ENCODE measurements around the gene RIF1.

RIF1 gene, protein sequence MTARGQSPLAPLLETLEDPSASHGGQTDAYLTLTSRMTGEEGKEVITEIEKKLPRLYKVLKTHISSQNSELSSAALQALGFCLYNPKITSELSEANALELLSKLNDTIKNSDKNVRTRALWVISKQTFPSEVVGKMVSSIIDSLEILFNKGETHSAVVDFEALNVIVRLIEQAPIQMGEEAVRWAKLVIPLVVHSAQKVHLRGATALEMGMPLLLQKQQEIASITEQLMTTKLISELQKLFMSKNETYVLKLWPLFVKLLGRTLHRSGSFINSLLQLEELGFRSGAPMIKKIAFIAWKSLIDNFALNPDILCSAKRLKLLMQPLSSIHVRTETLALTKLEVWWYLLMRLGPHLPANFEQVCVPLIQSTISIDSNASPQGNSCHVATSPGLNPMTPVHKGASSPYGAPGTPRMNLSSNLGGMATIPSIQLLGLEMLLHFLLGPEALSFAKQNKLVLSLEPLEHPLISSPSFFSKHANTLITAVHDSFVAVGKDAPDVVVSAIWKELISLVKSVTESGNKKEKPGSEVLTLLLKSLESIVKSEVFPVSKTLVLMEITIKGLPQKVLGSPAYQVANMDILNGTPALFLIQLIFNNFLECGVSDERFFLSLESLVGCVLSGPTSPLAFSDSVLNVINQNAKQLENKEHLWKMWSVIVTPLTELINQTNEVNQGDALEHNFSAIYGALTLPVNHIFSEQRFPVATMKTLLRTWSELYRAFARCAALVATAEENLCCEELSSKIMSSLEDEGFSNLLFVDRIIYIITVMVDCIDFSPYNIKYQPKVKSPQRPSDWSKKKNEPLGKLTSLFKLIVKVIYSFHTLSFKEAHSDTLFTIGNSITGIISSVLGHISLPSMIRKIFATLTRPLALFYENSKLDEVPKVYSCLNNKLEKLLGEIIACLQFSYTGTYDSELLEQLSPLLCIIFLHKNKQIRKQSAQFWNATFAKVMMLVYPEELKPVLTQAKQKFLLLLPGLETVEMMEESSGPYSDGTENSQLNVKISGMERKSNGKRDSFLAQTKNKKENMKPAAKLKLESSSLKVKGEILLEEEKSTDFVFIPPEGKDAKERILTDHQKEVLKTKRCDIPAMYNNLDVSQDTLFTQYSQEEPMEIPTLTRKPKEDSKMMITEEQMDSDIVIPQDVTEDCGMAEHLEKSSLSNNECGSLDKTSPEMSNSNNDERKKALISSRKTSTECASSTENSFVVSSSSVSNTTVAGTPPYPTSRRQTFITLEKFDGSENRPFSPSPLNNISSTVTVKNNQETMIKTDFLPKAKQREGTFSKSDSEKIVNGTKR (N-terminal part only)

DNA sequence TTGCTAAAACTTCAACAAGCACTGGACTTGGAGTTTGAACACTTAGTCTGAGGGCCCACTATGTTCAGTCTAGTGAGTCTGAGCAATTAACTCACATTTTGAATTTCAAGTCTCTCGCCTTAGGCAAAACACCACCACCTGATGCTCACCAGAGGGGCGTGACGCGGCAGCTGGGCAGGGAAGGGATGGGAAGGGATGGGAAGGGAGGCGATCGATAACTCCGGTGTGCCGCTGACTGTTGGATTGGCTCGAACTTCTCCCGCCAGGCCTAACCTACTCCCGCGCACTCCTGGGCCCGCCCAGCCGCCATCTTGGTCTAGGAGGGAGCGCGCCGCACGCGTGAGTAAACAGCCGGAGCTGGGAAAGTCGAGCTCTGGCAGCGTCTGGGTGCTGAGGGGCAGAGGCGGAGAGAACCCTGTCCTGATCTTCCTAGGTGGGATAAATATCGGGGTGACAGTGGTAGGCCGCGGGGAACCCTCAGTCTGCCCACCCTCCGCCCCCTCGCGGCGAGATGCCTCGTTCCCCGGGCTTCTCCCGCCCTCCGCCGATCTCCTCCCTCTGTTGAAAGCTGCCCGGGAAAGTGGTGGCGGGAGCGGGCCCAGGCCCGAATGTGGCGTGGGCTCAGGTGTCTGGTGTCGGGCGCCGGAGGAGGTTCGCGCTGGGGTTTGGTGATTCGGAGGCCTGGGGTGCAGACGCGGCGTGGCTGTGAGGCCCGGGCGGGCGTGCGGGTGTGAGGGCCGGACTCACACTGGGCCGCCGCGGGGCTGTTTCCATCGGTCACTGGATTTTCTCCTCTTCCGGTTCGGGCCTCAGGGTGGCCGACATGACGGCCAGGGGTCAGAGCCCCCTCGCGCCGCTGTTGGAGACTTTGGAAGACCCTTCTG, at the start of gene RIF1:
Gene RIF1, plus strand, starts transcription at position 302 of the 884 bp plus-strand sequence. Its CDS starts 522 bp downstream, at position 824.
- in situ Hi-C loops (cut with HindIII; ENCODE audit: low sequenced_read_pairs) = no loop called here

DNA sequence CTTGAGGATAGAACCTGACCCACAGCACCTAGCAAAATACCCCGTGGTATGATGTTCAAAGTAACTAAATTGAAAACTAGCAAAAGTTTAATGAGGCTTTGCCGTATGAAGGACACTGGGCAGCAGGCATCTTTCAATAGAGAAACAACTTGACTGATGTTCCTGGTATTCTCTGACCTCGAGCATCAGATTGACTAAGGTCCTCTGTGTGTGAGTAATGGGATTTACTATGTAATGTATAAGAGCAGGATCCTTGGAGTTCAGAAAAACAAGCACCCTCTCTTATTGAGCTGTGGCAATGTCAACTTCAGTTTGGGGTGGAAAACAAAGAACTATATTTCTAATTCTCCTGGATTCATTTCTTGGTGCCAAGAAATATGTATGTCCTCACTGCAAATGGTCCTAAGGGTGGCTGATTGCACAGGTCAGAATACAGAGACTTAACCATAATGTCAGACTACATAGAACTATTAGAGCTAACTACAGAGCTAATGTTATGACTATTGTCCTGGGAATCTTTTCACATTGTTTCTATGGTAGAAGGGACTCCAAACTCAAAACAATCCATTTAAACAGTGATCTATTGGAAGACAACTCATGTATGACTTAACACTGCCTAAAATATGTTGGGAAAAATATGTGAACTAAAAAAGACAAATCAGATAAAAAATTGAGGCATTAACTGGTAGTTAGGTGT, 47.9 kb upstream of the RIF1 start:
- in situ Hi-C loops (cut with HindIII; ENCODE audit: low sequenced_read_pairs) = loop anchor here (5.0 kb wide), 1 partner anchor 80 kb away; no protein-coding TSS in a partner anchor

DNA sequence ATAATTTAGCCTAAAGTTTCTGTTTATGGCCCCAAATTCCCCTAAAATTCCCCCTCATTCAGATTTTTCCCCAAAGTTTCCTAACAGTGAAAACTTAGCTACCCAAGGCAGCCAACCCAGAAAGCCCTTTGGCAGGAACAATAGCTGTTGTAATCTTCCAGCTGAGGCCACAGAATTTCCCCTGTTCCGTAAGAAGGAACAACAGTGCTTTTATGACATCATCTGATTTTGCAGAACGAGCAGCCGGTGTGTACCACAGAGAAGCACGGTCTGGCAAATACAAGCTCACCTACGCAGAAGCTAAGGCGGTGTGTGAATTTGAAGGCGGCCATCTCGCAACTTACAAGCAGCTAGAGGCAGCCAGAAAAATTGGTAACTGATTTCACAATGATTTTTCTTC, 46.0 kb upstream of the RIF1 start:
- in situ Hi-C loops (cut with HindIII; ENCODE audit: low sequenced_read_pairs) = loop anchor here (5.0 kb wide), 1 partner anchor 81 kb away; no protein-coding TSS in a partner anchor

DNA sequence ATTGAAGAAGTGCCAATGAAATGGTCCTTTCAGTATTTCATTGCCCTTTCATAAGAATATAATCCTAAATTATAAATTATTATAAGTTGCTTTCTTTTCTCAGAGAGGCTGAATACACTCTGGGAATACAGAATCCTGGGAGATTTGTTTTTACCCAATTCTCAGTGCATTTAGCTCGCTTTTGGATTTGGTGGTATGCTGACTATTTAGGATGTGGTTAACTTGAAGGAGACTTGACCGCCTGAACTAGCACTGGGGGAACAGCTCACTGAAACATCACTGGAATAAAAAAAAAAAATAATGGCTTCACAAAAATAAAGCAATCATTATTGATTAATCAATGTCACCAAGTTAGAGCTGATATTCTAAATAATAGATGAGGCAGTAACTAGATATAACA, 42.1 kb upstream of the RIF1 start:
- in situ Hi-C loops (cut with HindIII; ENCODE audit: low sequenced_read_pairs) = no loop called here

DNA sequence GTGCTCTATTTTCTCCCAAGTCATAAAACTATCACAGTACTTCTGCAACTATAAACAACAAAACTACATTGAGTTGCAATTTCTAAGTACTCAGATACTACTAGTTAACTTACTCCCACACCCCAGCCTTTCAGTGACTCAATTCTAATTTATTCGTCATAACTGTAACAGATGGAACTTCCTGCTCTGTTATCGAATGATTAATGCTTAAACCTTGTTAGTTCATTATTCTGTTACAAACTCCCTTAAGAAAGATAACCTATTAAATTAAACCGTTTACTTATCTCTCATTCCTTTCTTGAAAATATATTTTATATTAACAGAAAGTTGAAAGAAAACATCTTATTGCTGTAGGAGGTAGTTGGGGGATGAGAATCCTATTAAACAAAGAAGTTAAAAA, 35.3 kb upstream of the RIF1 start:
- in situ Hi-C loops (cut with HindIII; ENCODE audit: low sequenced_read_pairs) = no loop called here

DNA sequence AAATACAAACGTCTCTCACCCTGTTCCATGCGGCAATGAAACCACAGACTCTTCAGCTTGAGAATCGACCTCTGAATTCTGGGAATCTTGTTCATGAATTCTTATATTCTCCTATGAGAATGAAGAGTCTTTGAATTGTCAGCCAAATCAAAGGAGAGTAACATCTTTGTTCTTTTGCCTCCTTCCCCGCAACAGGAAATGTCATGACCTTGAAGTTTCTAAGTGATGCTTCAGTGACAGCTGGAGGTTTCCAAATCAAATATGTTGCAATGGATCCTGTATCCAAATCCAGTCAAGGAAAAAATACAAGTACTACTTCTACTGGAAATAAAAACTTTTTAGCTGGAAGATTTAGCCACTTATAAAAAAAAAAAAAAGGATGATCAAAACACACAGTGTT, 30.5 kb upstream of the RIF1 start:
- in situ Hi-C loops (cut with HindIII; ENCODE audit: low sequenced_read_pairs) = no loop called here

DNA sequence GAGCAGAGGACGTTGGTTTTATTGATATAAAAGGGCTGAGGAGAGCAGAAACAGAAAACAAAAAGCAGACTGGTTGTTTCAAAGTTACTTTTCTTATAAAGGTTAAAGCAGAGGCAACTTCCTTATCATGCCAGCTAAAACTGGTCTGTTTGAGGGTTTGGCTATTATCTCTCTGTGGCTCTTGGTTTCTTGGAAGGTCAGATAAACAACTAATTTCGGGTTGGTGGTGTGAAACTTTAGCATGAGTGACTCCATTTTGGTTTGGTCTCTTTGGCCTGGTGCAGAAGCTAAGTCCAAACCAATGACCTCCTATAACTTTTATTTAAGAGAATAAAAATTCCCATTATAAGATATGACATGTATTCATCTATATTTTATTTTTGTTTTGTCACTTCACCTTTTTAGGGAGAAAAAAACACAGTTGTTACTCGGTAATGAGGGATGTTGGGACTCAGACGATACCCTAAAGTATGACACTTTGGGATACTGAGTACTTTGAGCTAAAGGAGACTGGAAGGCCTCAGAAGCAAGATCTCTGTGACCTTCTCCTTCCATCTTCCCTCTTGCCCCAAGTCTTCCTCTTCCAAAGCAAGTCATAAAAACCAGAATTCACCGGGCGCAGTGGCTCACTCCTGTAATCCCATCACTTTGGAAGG, 29.0 kb upstream of the RIF1 start:
- in situ Hi-C loops (cut with HindIII; ENCODE audit: low sequenced_read_pairs) = no loop called here

DNA sequence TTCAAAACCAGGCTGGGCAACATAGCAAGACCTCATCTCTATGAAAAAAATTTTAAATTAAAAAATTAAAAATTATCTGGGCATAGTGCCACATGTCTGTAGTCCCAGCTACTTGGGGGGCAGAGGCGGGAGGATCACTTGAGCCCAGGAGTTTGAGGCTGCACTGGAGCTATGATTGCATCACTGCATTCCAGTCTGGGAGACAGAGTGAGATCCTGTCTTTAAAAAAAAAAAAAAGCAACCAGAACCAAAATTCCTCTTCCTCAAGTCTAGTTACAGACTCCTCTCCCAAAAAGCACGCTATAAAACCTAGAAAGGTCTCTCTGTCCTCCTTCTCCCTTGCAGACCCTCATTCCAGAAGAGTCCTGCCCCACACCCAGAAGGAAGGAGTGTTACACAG, 28.4 kb upstream of the RIF1 start:
- in situ Hi-C loops (cut with HindIII; ENCODE audit: low sequenced_read_pairs) = no loop called here

DNA sequence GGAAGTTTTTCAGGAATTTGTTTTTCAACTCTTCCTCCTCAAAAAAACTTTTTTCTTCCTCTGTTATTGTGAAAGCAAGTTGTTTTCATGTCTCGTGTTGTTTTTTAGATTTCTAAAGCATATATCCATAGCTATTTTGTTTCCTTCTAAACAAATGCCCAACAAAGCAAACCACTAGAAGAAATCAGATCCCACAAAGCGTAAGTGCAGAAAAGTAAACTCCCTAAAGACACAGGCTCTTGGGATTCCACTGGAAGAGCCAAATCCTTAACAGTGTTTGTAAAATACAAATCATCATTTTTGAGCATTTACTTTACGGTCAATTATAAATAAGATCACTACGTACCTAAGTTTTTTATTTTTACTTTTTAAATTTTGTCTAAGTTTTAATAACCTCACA, 21.7 kb upstream of the RIF1 start:
- in situ Hi-C loops (cut with HindIII; ENCODE audit: low sequenced_read_pairs) = no loop called here

DNA sequence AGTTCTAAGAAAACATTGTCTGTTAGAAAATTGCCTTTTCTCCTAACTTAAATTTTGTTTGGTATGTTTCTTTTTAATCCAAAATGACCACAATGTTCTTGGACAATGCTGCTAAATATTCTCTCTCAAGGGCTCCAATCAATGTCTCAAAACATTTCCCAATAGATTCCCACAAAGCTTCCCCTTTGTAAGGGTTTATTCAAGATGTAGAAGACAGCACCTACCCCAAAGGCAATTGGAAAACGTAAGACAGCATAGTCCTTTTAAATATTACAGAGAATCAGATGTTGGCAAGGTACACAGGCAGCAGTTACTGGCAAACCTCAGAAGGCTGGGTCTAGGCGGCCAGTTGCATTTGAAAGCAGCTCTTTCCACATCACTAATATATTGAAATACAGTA, 18.3 kb upstream of the RIF1 start:
- in situ Hi-C loops (cut with HindIII; ENCODE audit: low sequenced_read_pairs) = no loop called here

DNA sequence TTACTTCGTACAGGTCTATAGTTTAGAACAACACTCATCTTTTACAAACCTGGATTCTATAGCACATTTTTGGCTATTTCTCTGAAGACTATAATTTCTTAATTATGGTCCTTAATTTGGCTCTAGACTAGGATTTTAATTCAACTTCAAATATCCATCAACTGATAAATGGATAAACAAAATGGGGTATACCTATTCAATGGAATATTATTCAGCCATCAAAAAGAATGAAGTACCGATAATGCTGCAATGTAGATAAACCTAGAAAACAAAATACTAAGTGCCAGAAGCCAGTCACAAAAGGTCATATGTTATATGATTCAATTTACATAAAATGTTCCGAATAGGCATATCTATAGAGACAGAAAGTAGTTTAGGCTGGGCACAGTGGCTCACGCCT, 15.2 kb upstream of the RIF1 start:
- in situ Hi-C loops (cut with HindIII; ENCODE audit: low sequenced_read_pairs) = no loop called here

DNA sequence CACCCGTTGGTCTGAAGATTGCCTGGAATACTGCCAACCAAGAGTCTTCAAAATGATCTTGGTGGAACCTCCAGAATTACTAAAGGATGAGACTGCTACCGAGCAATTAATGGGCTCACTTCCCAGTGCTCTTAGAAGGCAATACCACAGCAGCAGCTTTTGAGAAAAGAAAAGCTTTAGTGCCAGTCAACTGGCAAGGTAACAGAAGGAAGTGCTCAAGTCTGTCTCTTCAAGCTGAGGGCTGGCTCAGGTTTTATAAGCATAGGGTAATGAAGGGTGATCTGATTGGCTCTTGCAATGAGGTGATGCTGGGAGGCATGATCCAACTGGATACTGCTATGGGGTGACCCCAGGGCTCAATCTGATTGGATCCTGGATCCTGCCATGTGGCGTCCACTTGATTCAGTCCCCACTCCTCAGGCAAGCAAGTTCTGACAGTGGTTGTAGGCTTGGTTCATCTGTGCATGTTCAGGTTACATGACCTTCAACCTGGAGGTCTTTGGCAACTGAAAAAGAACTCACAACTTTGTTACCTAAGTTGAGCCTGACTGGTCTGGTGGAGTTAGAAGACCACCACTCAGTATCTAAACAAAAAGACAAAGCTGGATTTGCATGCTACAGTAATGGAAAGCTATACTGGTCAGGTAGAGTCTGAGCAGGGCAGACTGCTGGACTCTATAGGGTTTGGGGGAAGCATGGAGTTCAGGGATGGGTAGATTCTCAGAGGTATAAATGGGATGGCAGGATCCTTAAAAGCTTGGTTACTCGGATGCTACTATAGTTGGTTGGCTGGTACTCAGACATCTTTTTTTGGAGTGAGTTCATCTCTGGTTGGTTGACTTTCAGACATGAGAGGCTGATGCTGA, 14.0 kb upstream of the RIF1 start:
- in situ Hi-C loops (cut with HindIII; ENCODE audit: low sequenced_read_pairs) = loop anchor here (5.0 kb wide), 1 partner anchor 98 kb away; no protein-coding TSS in a partner anchor

DNA sequence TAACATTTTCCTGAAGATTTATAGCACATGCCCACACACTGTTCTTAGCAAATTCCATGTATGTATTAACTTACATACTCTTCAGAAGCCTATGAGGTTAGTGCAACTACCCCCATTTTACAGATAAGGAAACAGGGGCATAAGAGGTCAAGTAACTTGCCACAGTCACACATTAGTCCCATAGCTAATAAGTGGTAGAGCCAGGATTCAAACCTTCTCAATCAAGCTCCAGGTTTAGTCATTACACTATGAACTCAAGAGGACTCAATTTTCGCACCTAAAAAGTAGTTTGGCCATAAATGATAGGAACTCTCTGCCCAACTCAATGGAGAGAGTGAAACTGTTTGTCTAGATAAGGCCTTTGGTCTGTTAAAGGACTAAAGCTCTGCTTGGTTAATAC, 9.7 kb upstream of the RIF1 start:
- in situ Hi-C loops (cut with HindIII; ENCODE audit: low sequenced_read_pairs) = loop anchor here (5.0 kb wide), 1 partner anchor 103 kb away; no protein-coding TSS in a partner anchor

DNA sequence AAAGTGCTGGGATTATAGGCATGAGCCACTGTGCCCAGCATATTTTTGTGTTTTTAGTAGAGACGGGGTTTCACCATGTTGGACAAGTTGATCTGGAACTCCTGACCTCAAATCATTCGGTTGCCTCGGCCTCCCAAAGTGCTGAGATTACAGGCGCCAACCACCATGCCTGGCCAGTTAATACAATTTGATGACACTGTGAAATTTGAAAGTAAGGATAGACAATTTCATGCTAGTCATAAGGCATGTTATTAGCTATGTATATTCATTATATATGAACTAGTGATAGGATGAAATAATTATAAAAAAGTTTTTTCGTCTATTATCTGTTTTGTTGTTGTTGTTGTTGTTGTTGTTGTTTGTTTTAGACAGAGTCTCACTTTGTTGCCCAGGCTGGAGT, 8.6 kb upstream of the RIF1 start:
- in situ Hi-C loops (cut with HindIII; ENCODE audit: low sequenced_read_pairs) = no loop called here

DNA sequence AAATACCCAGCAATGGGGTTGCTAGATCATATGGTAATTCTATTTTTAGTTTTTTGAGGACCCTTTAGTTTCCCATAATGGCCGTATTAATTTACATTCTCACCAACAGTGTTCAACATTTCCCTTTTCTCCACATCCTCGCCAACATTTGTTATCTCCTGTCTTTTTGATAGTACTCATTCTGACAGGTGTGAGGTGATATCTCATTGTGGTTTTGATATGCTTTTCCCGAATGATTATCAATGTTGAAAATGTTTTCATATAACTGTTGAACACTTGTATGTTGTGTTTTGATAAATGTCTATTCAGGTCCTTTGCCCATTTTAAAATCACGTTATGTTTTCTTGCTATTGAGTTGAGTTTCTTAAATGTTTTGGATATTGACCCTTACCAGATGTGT, 5.8 kb upstream of the RIF1 start:
- in situ Hi-C loops (cut with HindIII; ENCODE audit: low sequenced_read_pairs) = no loop called here

DNA sequence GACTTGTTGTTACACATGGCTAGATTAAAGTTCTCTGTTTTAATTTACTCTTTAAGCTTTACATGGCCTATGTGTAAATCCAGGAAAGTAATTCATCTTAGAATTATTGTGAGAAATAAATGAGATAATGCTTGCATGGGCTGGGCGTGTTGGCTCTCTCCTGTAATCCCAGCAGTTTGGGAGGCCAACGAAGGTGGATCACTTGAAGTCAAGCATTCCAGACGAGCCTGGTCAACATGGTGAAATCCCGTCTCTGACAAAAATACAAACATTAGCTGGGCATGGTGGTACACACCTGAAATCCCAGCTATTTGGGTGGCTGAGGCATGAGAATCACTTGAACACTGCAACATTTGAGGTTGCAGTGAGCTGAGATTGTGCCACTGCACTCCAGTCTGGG, 4.3 kb upstream of the RIF1 start:
- in situ Hi-C loops (cut with HindIII; ENCODE audit: low sequenced_read_pairs) = no loop called here

DNA sequence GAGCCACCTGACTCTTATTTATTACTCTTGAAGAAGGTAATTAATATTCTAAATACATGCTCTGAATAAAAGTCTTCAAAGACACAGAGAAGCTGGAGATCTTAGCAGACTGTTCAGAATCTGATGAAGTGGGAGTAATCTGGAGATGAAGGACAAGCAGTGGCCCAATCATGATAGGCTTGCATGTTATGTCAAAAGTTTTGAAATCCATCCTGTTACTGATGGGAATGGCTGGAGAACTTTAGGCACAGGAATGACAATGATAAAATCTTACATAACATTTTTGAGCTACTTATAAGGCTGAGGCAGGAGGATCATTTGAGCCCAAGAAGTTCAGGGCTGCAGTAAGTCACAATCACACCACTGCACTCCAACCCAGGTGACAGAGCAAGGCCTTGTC, 2.4 kb upstream of the RIF1 start:
- in situ Hi-C loops (cut with HindIII; ENCODE audit: low sequenced_read_pairs) = no loop called here
